RWPE1 (cell line): ENCODE data around the gene ATP13A2.
A peak's percentile ranks its signal among the peaks of the same experiment; 100 is the strongest.

ENCODE experiments used
- CTCF ChIA-PET: fragments of 350-600 bp; sonication (Branson Sonifier 250); formaldehyde crosslinking; extraction: SDS; loops from one replicate; lab custom pipeline; 2021; lab: Yijun Ruan, JAX
- POLR2A ChIA-PET: fragments of 400-600 bp; formaldehyde crosslinking; extraction: SDS; loops from one replicate; lab custom pipeline; 2020; ENCODE audit warnings: antibody characterized with exemption; ENCODE audit not compliant: low non-redundant PET; lab: Yijun Ruan, JAX
- DNase-seq: peaks from one replicate; pipeline ENCODE4 v3.0.0; 2012; ENCODE audit warnings: low spot score
- H3K27ac ChIP-seq: fragments of 450-650 bp; 2 replicates; pipeline ENCODE4 v1.5.1; 2017
- TF ChIP-seq, protein P1 (sequence below): fragments of 450-650 bp; conservative IDR thresholded peaks from 2 replicates; pipeline ENCODE4 v1.5.1; 2017; ENCODE audit warnings: low read depth, mild to moderate bottlenecking

The ATP13A2 gene

DNA sequence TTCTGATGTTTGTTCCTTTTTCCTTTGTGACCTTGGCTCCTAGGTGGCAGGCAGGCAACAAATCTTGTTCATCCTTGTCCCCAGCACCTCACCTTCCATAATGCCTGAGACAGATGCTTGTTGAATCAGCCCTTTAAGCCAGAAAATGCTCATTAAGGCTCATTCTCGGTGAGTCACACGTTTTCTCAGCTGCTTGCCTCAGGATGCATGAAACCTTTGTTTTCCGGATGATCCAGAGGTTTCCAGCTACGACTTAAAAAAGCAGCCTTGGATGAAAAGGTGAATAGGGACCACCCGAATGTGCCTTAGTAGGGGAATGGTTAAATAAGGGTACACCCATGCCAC, 4.6 kb upstream of the ATP13A2 start:
- POLR2A ChIA-PET: no interaction called here
- CTCF ChIA-PET: no interaction called here
- H3K27ac ChIP-seq: peak overlapping the region; percentile 50
- TF ChIP-seq, protein P1, sequence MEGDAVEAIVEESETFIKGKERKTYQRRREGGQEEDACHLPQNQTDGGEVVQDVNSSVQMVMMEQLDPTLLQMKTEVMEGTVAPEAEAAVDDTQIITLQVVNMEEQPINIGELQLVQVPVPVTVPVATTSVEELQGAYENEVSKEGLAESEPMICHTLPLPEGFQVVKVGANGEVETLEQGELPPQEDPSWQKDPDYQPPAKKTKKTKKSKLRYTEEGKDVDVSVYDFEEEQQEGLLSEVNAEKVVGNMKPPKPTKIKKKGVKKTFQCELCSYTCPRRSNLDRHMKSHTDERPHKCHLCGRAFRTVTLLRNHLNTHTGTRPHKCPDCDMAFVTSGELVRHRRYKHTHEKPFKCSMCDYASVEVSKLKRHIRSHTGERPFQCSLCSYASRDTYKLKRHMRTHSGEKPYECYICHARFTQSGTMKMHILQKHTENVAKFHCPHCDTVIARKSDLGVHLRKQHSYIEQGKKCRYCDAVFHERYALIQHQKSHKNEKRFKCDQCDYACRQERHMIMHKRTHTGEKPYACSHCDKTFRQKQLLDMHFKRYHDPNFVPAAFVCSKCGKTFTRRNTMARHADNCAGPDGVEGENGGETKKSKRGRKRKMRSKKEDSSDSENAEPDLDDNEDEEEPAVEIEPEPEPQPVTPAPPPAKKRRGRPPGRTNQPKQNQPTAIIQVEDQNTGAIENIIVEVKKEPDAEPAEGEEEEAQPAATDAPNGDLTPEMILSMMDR: no peak
- DNase-seq: peak; percentile 48

DNA sequence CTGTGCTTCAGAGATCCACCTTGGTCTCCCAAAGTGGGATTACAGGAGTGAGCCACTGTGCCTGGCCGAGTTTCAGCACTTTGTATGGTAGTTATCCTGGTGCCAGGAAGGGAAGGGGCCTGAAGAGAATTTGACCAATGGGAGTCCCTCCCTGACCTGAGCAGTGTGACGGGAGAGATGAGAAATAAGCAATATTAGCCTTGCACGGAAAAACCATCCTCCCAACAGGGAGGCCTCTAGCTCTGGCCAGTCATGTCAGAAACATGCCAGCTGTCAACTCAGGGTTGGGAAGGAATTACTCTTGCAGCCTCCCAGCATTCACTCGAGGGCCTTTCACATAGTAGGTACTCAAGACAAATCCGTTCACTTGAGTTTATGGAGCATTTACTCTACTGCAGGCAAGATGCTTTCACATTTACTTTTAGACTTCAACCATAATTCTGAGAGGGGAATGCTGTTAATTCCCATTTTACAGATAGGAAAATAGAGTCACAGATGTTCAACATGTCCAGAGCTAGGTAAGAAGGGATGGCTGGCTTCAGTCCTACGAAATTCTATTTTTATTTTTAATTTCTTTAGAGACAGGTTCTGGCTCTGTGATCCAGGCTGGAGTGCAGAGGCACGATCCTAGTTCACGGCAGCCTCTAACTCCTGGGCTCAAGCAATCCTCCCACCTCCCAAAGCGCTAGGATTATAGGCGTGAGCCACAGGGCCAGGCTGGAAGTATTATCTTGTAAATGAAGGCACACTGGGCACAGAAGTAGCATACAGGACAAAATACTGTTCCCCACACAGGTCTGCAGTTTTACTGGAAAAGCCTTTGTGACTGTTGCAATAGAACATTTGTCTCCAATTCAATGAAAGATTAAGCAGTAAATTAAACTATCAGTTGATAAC, 3.2 kb upstream of the ATP13A2 start:
- DNase-seq: no peak
- ChIA-PET POLR2A (no interaction called here), CTCF (interaction anchor here (0.5 kb wide), 1 partner anchor 110 kb away, joined by 7 read pairs; no protein-coding TSS in a partner anchor)
- H3K27ac ChIP-seq: no peak overlapping the region
- TF ChIP-seq, protein P1: no peak

DNA sequence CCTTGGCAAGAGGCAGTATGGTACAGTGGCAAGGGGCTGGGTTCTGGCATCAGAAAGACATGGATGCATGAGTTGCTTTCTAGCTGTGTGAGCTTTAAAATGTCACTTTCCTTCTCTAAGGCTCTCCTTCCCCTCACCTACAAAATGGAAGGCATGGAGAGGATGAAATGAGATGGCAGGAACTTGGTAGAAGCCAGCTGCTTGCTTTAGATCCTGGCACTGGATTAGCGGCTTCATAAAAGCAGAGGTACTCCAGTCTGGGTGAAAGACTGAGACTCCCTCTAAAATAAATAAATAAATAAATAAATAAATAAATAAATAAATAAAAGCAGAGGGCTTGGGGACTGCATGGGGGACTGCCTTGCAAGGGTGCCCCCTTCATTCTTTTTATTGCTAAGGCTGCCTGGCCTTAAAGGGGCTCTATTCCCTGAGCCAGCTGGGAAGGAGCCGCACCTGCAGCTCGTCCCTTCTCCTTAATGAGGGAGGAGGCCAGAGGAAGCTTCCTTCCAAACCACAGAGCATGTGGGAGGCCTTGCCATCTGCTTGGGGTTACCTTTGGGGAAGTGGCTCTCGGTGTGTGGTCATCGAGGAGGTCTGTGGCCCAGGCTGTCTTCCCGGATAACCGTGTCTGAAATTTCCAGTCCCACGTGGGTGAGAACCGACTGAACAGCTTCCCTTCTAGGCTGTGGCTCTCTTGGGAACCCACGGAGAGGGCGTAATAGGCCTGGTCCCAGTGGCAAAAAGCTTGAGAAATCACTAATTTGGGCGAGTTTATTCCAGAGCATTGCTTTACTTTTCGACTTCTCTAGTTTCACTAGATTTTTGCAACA, 2.0 kb upstream of the ATP13A2 start:
- H3K27ac ChIP-seq: peak overlapping the region; percentile 69
- DNase-seq: no peak
- TF ChIP-seq, protein P1: no peak
- POLR2A ChIA-PET: no interaction called here
- CTCF ChIA-PET: interaction anchor here (0.9 kb wide), 1 partner anchor 26 kb away, joined by 3 read pairs; no protein-coding TSS in a partner anchor

DNA sequence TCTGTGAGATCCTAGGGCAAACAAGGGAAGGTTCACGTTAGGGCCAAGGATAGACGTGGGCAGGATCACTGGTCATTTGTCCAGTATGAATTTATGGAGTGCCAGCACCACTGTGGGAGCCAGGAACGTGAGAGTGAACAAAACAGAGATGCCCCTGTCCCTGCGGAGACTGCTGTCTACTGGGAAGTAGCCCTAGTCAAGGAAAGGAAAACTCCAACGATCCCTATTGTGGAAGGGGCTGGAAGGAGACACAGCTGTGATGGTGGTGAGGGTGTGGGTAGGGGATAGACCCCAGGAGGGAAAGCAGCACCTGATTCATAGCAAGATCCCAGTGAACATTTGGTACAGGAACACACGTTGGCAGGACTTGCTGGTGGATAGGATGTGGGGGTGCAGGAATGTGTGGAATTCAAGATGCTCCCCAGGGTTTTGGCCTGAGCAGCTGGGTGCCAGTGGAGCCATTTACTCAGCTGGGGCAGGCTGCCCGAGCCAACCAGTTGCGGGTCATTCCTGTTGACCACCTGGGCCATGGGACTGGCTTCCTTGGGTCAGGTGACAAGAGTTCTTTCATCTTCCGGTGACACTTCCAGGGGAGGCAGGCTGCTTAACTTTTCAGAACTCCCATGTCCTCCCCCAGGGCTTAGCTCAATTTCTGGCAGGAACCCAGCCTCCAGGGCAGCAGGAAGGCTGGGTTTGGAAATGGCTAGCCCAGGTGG, 1.2 kb upstream of the ATP13A2 start:
- no peak for DNase-seq
- ChIA-PET POLR2A (no interaction called here), CTCF (interaction anchor here (0.8 to 0.9 kb wide), 2 partner anchors 14 to 25 kb away, joined by 3 read pairs; no protein-coding TSS in a partner anchor)
- H3K27ac ChIP-seq: peak overlapping the region; percentile 69
- TF ChIP-seq, protein P1: no peak

DNA sequence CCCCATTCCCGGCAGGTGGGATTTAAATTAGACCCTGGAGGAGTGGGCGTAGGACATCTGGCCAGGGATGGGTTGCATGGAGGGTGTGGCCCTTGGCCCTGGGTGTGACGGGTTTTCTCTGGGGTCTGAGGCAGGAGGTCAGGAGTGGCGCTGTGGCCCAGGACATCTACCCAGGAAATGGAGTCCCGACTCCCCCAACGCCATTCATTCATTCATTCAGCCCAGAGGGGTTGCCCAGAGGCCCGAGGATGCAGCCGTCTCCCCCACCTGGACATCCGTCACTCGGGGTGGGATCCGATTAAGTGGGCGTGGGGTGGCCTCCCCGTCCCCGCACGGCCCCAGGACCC, 663 bp downstream of the ATP13A2 start:
- H3K27ac ChIP-seq: peak overlapping the region; percentile 69
- DNase-seq: no peak
- ChIA-PET CTCF (interaction anchor here (1.1 kb wide), 1 partner anchor 35 kb away, joined by 4 read pairs; no protein-coding TSS in a partner anchor), POLR2A (no interaction called here)
- TF ChIP-seq, protein P1: no peak

DNA sequence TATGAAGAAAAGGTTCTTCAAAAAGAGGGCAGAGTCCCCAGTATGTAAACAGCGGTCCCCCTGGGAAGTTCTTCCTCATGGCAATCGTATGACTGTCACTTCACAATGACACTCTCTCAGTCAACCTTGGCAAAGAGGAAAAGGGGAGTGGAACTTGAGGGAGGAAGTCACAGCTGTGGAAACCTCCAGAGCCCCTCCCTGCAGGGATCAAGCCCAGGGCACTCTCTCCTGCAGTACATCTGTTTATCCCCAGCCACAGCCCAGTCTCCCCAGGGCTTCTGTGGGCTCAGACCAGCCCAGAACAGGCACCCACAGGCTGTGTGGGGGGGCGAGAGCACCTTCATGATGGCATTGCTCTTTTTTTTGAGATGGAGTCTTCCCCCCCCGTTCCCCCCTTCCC, 2.0 kb downstream of the ATP13A2 start:
- ChIA-PET POLR2A (no interaction called here), CTCF (no interaction called here)
- no peak for DNase-seq
- TF ChIP-seq, protein P1: no peak
- H3K27ac ChIP-seq: no peak overlapping the region; the same call in 1 of the 2 replicates
